ENCODE data around the gene HEMK1. TPM values are rescaled to one million over a fixed set of nuclear protein-coding genes. Genes with fewer than 3 reads are reported as not detected.

The HEMK1 gene
- total RNA-seq, 1 donor from 2014 or later: 6.6 TPM

GRCh38 chr3:50625231-50626182, 56.2 kb downstream of the HEMK1 start:
- Histone ChIP-seq H3K4me3 (ENCODE audit: low read depth, low read length) (no peak overlapping the region), H3K36me3 (ENCODE audit: control insufficient read depth, insufficient read depth, low read length) (no peaks in the 10 kb centered on the region), H3K27me3 (ENCODE audit: control insufficient read depth, insufficient read depth, low read length) (no peaks in the 10 kb centered on the region)
- FAIRE-seq (peak; percentile 28), DNase-seq (ENCODE audit: low read depth) (no peak)
- TF ChIP-seq CTCF (IDR thresholded peaks at IDR 0.05; ENCODE audit: insufficient read depth, low read length, severe bottlenecking): no peak

GRCh38 chr3:50626401-50626800, 57.1 kb downstream of the HEMK1 start:
- TF ChIP-seq CTCF (IDR thresholded peaks at IDR 0.05; ENCODE audit: insufficient read depth, low read length, severe bottlenecking): no peak
- FAIRE-seq (no peak), DNase-seq (ENCODE audit: low read depth) (no peak)
- H3K36me3 ChIP-seq (ENCODE audit: control insufficient read depth, insufficient read depth, low read length): peaks cover 1% of the 10 kb centered on the region
- no peaks in the 10 kb centered on the region for H3K27me3 ChIP-seq (ENCODE audit: control insufficient read depth, insufficient read depth, low read length)
- H3K4me3 ChIP-seq (ENCODE audit: low read depth, low read length): no peak overlapping the region

- no peaks in the 10 kb centered on the region for H3K27me3 ChIP-seq (ENCODE audit: control insufficient read depth, insufficient read depth, low read length)
- peak; percentile 89 for DNase-seq (ENCODE audit: low read depth)
- peak; percentile 38 for TF ChIP-seq CTCF (IDR thresholded peaks at IDR 0.05; ENCODE audit: insufficient read depth, low read length, severe bottlenecking)
- peak; percentile 47 for FAIRE-seq
- H3K4me3 ChIP-seq (ENCODE audit: low read depth, low read length): no peak overlapping the region
- peaks cover 1% of the 10 kb centered on the region for H3K36me3 ChIP-seq (ENCODE audit: control insufficient read depth, insufficient read depth, low read length)
Observed at GRCh38 chr3:50627407-50628051, 58.2 kb downstream of the HEMK1 start.

- H3K36me3 ChIP-seq (ENCODE audit: control insufficient read depth, insufficient read depth, low read length): peaks cover 1% of the 10 kb centered on the region
- DNase-seq (ENCODE audit: low read depth) (no peak), FAIRE-seq (no peak)
- H3K27me3 ChIP-seq (ENCODE audit: control insufficient read depth, insufficient read depth, low read length): no peaks in the 10 kb centered on the region
- no peak for TF ChIP-seq CTCF (IDR thresholded peaks at IDR 0.05; ENCODE audit: insufficient read depth, low read length, severe bottlenecking)
- H3K4me3 ChIP-seq (ENCODE audit: low read depth, low read length): no peak overlapping the region
Observed at GRCh38 chr3:50628601-50629000, 59.3 kb downstream of the HEMK1 start.

- no peak for TF ChIP-seq CTCF (IDR thresholded peaks at IDR 0.05; ENCODE audit: insufficient read depth, low read length, severe bottlenecking)
- peaks cover 4% of the 10 kb centered on the region for H3K36me3 ChIP-seq (ENCODE audit: control insufficient read depth, insufficient read depth, low read length)
- no peaks in the 10 kb centered on the region for H3K27me3 ChIP-seq (ENCODE audit: control insufficient read depth, insufficient read depth, low read length)
- FAIRE-seq (no peak), DNase-seq (ENCODE audit: low read depth) (no peak)
- no peak overlapping the region for H3K4me3 ChIP-seq (ENCODE audit: low read depth, low read length)
Observed at GRCh38 chr3:50630394-50630793, 61.1 kb downstream of the HEMK1 start.
